ENCODE measurements around the gene GOLGA8O.
"Not testable (repeated sequence)": the region's sequence is repeated elsewhere in the genome, so short reads cannot be mapped to it uniquely, and the experiment has no call there.

- not testable (repeated sequence) for TF ChIP-seq POLR2AphosphoS5 (IDR thresholded peaks at IDR 0.05; ENCODE audit: insufficient read depth, low read depth, low read length)
- TF ChIP-seq, protein P1, sequence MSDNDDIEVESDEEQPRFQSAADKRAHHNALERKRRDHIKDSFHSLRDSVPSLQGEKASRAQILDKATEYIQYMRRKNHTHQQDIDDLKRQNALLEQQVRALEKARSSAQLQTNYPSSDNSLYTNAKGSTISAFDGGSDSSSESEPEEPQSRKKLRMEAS (IDR thresholded peaks at IDR 0.05; ENCODE audit: insufficient read depth, insufficient read length), result not testable (repeated sequence)
- TF ChIP-seq, protein P2, sequence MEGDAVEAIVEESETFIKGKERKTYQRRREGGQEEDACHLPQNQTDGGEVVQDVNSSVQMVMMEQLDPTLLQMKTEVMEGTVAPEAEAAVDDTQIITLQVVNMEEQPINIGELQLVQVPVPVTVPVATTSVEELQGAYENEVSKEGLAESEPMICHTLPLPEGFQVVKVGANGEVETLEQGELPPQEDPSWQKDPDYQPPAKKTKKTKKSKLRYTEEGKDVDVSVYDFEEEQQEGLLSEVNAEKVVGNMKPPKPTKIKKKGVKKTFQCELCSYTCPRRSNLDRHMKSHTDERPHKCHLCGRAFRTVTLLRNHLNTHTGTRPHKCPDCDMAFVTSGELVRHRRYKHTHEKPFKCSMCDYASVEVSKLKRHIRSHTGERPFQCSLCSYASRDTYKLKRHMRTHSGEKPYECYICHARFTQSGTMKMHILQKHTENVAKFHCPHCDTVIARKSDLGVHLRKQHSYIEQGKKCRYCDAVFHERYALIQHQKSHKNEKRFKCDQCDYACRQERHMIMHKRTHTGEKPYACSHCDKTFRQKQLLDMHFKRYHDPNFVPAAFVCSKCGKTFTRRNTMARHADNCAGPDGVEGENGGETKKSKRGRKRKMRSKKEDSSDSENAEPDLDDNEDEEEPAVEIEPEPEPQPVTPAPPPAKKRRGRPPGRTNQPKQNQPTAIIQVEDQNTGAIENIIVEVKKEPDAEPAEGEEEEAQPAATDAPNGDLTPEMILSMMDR (IDR thresholded peaks at IDR 0.05; ENCODE audit: extremely low read depth in 1 of 2, insufficient read depth in 1 of 2, low read depth in 1 of 2, low read length in 2 of 2), result not testable (repeated sequence)
Measured at GRCh38 chr15:32502946-32503345, 47.5 kb upstream of the GOLGA8O start.
